Stimulated activated naive B cell treated with anti-CD40 and anti-IgM and Interleukin-4, amounts not matched to agents 10 μg/mL and 1 μg/mL and 100 μg/mL, for 72 hours (primary cell): ENCODE data around the gene MPDZ.

Experiments
- ATAC-seq, 2 donors: fragments of 150-1000 bp; cut with Tn5 transposase; replicated peaks; 2 replicates each; pipeline ENCODE4 v1.10.0; 2021; ENCODE audit warnings: moderate library complexity in 1 of 2
- DNase-seq: peaks from one replicate; pipeline ENCODE4 v3.0.0; 2021
- H3K27ac Mint-ChIP-seq: one replicate; pipeline ENCODE4 v1.8.0; 2022; ENCODE audit warnings: mild to moderate bottlenecking, mixed read lengths
- H3K27me3 Mint-ChIP-seq, 2 donors: one replicate each; pipeline ENCODE4 v1.8.0; 2022; ENCODE audit warnings: mixed read lengths in 2 of 2
- H3K36me3 Mint-ChIP-seq, 2 donors: one replicate each; pipeline ENCODE4 v1.8.0; 2022; ENCODE audit warnings: mixed read lengths in 2 of 2, mild to moderate bottlenecking in 1 of 2
- H3K4me1 Mint-ChIP-seq, 2 donors: one replicate each; pipeline ENCODE4 v1.8.0; 2022; ENCODE audit warnings: mixed read lengths in 2 of 2, mild to moderate bottlenecking in 1 of 2
- H3K4me3 Mint-ChIP-seq, 2 donors: one replicate each; pipeline ENCODE4 v1.8.0; 2022; ENCODE audit warnings: mild to moderate bottlenecking in 2 of 2, mixed read lengths in 2 of 2, moderate library complexity in 1 of 2
- H3K9me3 Mint-ChIP-seq, 2 donors: one replicate each; pipeline ENCODE4 v1.8.0; 2022; ENCODE audit warnings: mixed read lengths in 2 of 2, mild to moderate bottlenecking in 1 of 2

The MPDZ gene

DNA sequence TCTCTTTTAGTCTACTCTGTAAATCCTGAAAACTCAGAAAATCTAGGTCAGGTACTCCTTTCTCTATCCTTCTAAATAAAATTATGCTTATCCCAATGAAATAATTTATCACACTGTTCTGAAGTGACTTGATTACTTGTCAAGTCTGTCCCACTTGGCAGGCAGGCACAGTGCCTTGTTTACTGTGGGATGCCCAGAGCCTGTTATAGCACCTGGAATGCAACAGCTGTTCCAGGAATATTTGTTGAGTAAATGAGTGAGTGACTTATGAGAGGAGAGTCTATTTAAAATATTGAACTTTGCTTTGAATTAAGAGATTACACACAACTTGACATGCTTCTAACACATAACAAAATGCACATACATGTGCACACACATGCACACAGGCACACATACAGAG, 130.0 kb downstream of the MPDZ start:
- no peak overlapping the region for H3K27ac Mint-ChIP-seq
- H3K27me3 Mint-ChIP-seq: no peaks in the 10 kb centered on the region
- no peaks in the 10 kb centered on the region for H3K9me3 Mint-ChIP-seq
- no peak overlapping the region for H3K4me3 Mint-ChIP-seq
- no peaks in the 10 kb centered on the region for H3K36me3 Mint-ChIP-seq
- DNase-seq (no peak), ATAC-seq (no peak)
- no peaks in the 10 kb centered on the region for H3K4me1 Mint-ChIP-seq

DNA sequence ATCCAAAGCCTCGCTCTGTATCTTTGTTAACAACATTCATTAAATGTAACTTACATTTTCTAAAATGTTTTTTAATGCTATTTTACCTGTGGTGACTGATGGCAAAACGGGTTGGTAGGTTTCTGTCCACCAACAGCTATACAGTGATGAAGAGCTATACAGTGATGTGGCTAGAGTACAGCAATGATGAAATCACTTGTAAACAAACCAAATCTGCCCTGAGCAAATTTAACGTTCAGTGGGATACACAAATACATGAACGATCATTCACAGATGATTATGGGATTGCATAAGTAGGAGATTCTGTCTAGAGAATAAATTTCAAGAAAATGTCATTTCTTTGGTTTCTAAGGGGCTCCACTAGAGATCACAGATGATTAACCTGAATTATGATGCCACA, 132.7 kb downstream of the MPDZ start:
- no peaks in the 10 kb centered on the region for H3K27me3 Mint-ChIP-seq
- H3K36me3 Mint-ChIP-seq: no peaks in the 10 kb centered on the region
- no peak overlapping the region for H3K27ac Mint-ChIP-seq
- ATAC-seq: no peak
- H3K4me1 Mint-ChIP-seq: no peaks in the 10 kb centered on the region
- H3K9me3 Mint-ChIP-seq: no peaks in the 10 kb centered on the region
- no peak for DNase-seq
- H3K4me3 Mint-ChIP-seq: no peak overlapping the region

DNA sequence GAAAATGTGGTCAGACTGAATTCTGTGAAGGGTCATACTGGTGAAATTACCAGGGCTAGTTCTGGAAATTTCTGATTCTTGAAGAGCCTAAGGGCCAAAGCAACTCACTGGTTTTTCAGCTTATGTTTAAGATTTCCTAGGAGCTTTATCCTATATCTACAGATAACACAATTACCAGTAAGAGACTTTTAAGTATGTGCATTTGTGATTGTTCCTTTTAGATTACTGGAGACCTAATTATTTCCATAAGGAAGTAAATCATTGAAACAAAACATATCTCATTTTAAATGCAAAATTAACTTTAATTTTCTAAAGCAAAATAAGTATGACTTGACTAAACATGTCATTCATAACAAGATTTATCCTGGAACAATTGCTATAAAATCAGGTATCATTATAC, 134.2 kb downstream of the MPDZ start:
- Mint-ChIP-seq H3K27ac (no peak overlapping the region), H3K9me3 (no peaks in the 10 kb centered on the region), H3K36me3 (no peaks in the 10 kb centered on the region), H3K4me3 (no peak overlapping the region), H3K27me3 (no peaks in the 10 kb centered on the region), H3K4me1 (no peaks in the 10 kb centered on the region)
- DNase-seq (no peak), ATAC-seq (no peak)

DNA sequence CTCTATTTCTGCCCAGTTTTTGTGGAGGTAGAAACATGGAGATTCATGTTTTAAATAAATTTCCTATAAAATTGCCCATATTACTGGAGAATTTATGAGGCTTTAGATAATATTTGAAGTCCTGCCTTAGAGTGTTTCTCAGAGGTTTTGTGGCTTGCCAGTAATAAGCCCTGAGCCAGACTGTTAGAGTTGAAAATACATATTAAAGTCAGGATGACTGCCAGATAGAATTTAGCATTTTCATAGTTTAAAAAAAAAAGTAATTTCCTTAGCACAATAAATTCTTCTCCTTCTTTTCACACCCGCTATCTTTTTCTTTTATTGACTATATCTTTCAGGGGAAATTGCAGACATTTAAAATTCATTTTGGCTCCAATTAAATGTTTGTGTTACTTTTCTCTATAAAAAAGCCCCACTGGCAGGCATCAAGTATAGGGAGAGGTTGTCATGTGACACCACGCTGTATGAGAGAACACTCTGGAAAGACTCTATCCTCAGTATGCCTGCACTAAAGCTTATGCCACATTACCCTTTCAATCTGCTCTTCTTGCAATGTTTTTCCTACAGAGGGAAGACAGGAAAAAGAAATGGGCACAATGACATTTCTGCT, 135.2 kb downstream of the MPDZ start:
- DNase-seq (no peak), ATAC-seq (no peak)
- Mint-ChIP-seq H3K36me3 (no peaks in the 10 kb centered on the region), H3K9me3 (no peaks in the 10 kb centered on the region), H3K27me3 (no peaks in the 10 kb centered on the region), H3K27ac (no peak overlapping the region), H3K4me1 (no peaks in the 10 kb centered on the region), H3K4me3 (no peak overlapping the region)

DNA sequence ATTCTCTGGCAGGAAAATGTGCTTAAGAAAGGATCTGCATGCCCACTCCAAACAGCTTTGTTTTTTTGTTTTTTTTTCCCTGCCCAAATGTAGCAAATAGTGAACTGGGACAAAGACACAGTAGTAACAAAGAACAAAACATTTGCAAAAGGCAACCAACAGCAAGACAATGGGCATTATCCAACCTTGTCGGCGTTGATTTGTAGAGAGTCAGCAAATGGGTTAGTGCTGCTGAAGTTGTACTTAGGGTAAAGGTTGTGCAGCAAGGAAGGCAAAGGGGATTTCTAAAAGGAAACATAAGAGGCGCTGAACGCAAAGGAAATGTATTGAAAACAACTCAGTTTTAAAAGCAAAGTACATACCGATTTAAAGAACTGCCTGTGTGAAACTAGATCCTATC, 136.2 kb downstream of the MPDZ start:
- no peaks in the 10 kb centered on the region for H3K4me1 Mint-ChIP-seq
- no peak overlapping the region for H3K27ac Mint-ChIP-seq
- no peaks in the 10 kb centered on the region for H3K27me3 Mint-ChIP-seq
- no peak overlapping the region for H3K4me3 Mint-ChIP-seq
- ATAC-seq: no peak
- no peaks in the 10 kb centered on the region for H3K9me3 Mint-ChIP-seq
- no peak for DNase-seq
- H3K36me3 Mint-ChIP-seq: no peaks in the 10 kb centered on the region

DNA sequence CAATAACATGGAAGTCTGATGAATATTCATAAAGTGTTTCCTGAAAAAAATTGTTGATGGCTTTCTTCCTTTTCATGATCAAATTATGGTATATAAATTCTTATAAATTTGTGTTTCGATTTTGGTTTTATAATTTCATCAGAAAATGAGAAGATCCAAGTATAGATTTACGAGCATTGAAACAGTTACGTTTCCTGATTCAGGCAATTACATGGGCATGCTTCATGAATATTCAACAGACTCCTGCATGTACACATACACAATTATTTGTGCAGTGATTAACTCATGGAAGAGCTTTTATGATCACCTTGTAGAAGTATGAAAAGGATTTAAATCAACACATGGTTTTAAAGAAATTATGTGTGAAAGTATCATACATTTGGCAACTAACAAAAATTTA, 136.7 kb downstream of the MPDZ start:
- no peak for ATAC-seq
- Mint-ChIP-seq H3K4me3 (no peak overlapping the region), H3K4me1 (no peaks in the 10 kb centered on the region), H3K27ac (no peak overlapping the region), H3K36me3 (no peaks in the 10 kb centered on the region), H3K27me3 (no peaks in the 10 kb centered on the region), H3K9me3 (no peaks in the 10 kb centered on the region)
- DNase-seq: no peak

DNA sequence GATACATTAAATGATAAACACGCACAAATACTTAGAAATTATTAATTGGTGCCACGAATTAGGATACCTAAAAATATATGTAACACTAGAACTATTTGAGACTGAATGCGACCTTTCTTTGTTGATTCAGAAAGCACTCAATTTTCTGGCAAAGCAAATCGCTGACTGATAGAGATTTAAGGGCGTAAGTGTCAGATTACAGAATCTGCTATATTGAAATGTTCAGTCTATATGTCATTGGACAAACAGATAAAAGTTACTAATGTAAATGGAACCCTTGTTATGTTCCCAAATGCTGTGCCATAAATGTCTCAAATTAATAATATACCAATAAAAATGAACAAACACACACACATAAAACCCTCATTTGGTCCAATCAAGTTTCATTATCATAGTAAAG, 137.9 kb downstream of the MPDZ start:
- Mint-ChIP-seq H3K4me3 (no peak overlapping the region), H3K27me3 (no peaks in the 10 kb centered on the region), H3K36me3 (no peaks in the 10 kb centered on the region), H3K4me1 (no peaks in the 10 kb centered on the region), H3K27ac (no peak overlapping the region), H3K9me3 (no peaks in the 10 kb centered on the region)
- no peak for DNase-seq
- no peak for ATAC-seq

DNA sequence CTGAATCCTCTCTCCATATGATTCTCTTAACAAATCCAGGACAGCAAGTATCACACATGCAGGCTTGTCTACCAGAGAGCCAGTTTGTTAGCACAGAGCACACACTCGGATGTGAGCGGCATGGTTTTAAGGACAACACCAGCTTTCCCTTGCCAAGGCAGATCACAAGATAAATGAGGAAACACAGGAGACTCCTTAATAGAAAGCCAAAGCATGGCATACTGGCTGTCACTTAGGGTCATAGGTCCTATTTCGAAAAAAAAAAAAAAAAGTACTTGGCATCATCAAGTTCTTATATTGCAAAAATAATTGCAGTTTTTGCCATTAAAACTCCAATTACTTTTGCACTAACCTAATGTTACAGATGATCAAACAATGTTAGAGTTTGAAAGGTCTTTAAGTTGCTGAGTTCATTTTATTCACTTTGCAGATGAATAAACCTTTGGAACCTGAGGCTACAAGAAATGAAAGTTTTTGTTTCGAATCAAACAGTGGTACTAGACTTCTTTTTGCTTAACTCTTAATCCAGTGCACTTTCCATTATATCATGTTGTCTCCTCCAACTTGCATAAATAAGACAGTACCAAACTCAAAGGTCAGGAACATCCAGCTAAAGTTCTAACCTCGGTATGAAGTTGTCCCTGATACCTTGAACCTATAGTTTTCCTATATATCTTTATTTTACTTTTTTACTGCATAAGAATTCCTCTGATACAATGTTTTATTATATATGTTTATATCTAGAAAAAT, 138.5 kb downstream of the MPDZ start:
- no peak for DNase-seq
- Mint-ChIP-seq H3K36me3 (no peaks in the 10 kb centered on the region), H3K27me3 (no peaks in the 10 kb centered on the region), H3K4me1 (no peaks in the 10 kb centered on the region), H3K4me3 (no peak overlapping the region), H3K9me3 (no peaks in the 10 kb centered on the region), H3K27ac (no peak overlapping the region)
- no peak for ATAC-seq

DNA sequence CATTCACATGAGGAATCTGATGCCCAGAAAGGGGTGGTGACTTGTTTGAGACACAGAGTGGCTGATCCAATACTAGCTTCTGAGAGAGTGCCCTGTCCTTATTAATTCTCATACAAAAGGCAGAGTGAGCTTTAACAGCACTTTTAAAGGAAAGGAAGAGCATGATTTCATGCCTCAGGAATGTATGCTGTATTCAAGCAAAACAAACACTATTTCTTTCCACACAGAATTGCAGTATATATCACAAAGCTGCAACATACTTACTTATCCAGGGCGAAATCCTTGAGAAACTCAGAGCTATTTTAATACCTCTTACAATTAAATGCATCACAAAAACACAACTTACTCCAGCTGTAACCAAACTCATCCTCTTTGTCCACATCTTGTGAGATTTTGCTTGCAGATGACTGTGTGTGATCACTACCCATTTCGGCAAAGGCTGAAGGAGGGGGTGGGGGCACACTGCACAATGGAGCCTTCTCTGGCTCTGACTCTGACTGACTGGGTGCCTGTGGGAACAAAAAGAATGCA, 139.8 kb downstream of the MPDZ start:
- H3K9me3 Mint-ChIP-seq: no peaks in the 10 kb centered on the region
- no peak for DNase-seq
- no peaks in the 10 kb centered on the region for H3K4me1 Mint-ChIP-seq
- H3K4me3 Mint-ChIP-seq: no peak overlapping the region
- H3K27ac Mint-ChIP-seq: no peak overlapping the region
- no peaks in the 10 kb centered on the region for H3K36me3 Mint-ChIP-seq
- no peaks in the 10 kb centered on the region for H3K27me3 Mint-ChIP-seq
- no peak for ATAC-seq

DNA sequence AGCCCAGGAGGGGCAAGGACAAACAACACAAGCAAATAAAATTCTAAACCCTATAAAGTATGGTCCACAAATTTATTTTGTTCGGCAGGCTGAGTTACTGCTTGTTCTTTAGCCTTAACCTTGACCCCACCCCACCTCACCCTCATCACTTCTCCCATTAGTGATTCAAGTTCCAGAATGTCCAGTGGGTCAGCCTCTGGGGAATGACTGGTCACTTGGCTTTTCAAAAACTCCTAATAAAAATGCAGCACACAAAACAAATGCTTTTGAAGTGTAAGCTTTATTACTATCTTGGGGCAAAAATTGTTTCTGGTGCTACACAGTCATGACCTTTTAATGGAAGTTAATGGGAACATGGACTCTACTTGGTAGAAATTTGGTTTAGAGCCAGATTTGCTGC, 142.1 kb downstream of the MPDZ start:
- ATAC-seq: no peak
- no peak for DNase-seq
- no peak overlapping the region for H3K27ac Mint-ChIP-seq
- H3K27me3 Mint-ChIP-seq: no peaks in the 10 kb centered on the region
- H3K4me1 Mint-ChIP-seq: no peaks in the 10 kb centered on the region
- H3K9me3 Mint-ChIP-seq: no peaks in the 10 kb centered on the region
- no peak overlapping the region for H3K4me3 Mint-ChIP-seq
- H3K36me3 Mint-ChIP-seq: no peaks in the 10 kb centered on the region

DNA sequence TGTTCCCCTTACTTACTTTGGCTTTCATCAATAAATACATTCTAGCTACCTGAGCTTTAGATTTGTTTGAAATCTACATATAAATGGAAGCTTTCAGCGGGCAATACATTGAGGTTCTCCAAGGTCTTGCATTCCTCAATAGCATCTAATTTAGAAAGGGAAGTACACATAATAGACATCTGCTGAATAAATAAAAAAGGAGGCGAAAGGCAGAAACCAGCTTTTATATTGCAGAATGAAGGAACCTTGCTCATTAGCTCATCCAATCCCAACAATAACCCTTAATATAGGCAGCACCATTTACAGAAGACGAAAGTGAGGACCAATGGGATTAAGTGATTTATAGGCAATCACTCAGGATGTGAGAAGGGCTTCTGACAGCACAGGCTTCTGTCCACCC, 147.5 kb downstream of the MPDZ start:
- Mint-ChIP-seq H3K4me3 (no peak overlapping the region), H3K9me3 (peaks cover 0 to 2% of the 10 kb centered on the region in 2 donors), H3K27ac (no peak overlapping the region), H3K4me1 (no peaks in the 10 kb centered on the region), H3K27me3 (no peaks in the 10 kb centered on the region), H3K36me3 (no peaks in the 10 kb centered on the region)
- DNase-seq (no peak), ATAC-seq (no peak)

DNA sequence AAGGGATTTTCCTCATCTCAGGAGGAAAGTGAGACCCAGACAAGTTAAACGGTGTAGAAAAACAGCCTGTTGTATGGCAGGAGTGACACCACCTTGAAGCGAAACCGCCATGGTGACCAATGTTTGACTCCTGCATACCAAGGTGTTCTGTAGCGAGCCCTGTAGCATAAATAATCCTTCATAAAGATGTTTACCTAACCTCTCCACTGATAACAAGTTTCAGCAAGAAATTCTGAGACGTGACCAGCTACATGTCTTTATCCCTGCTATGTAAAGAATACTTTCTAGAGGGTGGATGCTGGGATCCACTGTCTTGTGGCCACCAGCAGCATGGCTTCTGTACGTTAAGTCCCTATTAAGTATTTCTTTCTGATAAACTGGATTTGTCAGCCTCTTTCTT, 148.1 kb downstream of the MPDZ start:
- Mint-ChIP-seq H3K4me3 (no peak overlapping the region), H3K27me3 (no peaks in the 10 kb centered on the region), H3K9me3 (peaks cover 0 to 2% of the 10 kb centered on the region in 2 donors), H3K36me3 (no peaks in the 10 kb centered on the region), H3K4me1 (no peaks in the 10 kb centered on the region), H3K27ac (no peak overlapping the region)
- DNase-seq (no peak), ATAC-seq (no peak)

DNA sequence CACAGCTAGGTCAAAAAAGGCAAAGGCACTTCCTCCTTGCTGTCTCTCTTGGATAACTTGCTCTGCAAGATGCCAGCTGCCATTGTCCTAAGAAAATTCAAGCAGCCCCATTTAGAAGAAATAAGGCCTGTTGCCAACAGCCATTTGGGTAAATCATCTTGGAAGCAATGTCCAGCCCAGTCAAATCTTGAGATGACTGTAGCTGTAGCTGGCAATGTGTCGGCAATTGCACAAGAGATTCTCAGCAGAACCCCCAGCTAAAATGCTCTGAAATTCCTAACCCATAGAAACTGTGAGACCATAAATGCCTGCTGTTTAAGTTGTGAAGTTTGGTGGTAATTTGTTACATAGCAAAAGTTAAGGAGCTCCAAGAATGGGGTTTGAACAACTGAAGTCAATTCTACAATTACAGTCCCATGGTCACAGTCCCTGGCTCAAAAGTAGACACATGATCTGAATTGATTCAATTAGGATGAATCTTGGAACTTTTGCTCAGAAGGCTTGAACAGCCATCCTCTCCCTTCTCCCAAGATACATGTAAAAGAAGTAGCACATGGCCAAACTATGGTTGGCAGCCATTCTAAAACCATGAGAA, 151.1 kb downstream of the MPDZ start:
- H3K36me3 Mint-ChIP-seq: no peaks in the 10 kb centered on the region
- no peak for DNase-seq
- no peaks in the 10 kb centered on the region for H3K27me3 Mint-ChIP-seq
- peaks cover 0 to 2% of the 10 kb centered on the region in 2 donors for H3K9me3 Mint-ChIP-seq
- no peak overlapping the region for H3K4me3 Mint-ChIP-seq
- ATAC-seq: no peak
- no peaks in the 10 kb centered on the region for H3K4me1 Mint-ChIP-seq
- H3K27ac Mint-ChIP-seq: no peak overlapping the region

DNA sequence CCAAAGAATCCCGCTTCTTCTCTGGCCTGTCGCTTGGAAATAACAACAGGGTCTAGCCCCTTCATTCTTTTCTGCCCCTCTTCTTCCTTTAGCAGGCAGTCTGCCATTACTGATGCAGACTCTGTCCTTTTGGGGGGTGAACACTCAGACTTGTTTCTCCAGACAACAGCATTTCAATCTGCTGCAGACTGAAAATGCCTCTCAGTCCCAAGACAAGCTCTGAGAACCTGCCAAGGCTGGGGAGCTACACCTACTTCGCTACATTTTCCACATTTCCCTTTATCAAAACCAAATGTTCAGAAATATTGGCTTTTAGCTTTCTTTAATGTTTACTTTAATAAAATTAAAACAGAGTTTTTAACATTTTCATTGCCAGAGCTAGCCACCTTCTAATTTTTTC, 152.4 kb downstream of the MPDZ start:
- no peak for ATAC-seq
- Mint-ChIP-seq H3K27me3 (no peaks in the 10 kb centered on the region), H3K9me3 (peaks cover 0 to 2% of the 10 kb centered on the region in 2 donors), H3K4me3 (no peak overlapping the region), H3K4me1 (no peaks in the 10 kb centered on the region), H3K36me3 (no peaks in the 10 kb centered on the region), H3K27ac (no peak overlapping the region)
- no peak for DNase-seq

DNA sequence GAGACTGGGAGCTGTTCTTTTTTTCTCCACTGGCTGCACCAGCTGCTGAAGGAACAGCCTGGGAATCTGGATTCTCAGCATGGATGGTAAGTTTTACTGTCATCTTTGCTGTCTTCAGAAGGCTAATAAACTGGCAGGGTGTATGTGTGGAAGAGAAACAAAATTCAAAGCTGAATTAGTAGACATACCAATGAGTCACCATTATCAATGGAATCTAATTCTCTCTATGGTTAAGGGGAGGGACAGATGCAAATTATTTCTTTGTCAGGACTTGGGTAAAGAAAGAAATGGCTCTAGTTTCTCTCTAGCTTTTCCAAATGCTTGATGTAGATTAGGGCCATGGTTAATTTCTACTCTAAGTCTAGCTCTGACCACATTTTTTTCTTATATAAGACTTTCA, 154.2 kb downstream of the MPDZ start:
- Mint-ChIP-seq H3K4me3 (no peak overlapping the region), H3K27ac (no peak overlapping the region), H3K4me1 (no peaks in the 10 kb centered on the region), H3K27me3 (no peaks in the 10 kb centered on the region), H3K36me3 (no peaks in the 10 kb centered on the region), H3K9me3 (peaks cover 0 to 4% of the 10 kb centered on the region in 2 donors)
- DNase-seq: no peak
- ATAC-seq: no peak
